A549 (cell line): ENCODE results near the gene ABCA13. TPM values are rescaled to one million over a fixed set of nuclear protein-coding genes. Genes with fewer than 3 reads are reported as not detected.
A peak's percentile ranks its signal among the peaks of the same experiment; 100 is the strongest.

Experiments
- ATAC-seq, 2 experiments: fragments of 200-7000 bp in 1 of 2; fragments of >200 bp in 1 of 2; cut with Nextera tagmentation in 1 of 2; cut with Tn5 transposase in 1 of 2; 3 replicates each; pipeline versions ENCODE4 v1.8.0 to v1.9.1; 2018 to 2020; ENCODE audit warnings: mild to moderate bottlenecking in 1 of 2, moderate library complexity in 1 of 2
- CTCF ChIA-PET: fragments of 300-600 bp; sonication (Branson Sonifier 250); formaldehyde crosslinking; extraction: SDS; loops from one replicate; lab custom pipeline; 2021; ENCODE audit warnings: antibody characterized with exemption, inconsistent platforms; lab: Yijun Ruan, JAX
- POLR2A ChIA-PET: fragments of 350-600 bp; formaldehyde crosslinking; extraction: SDS; loops from one replicate; lab custom pipeline; 2021; ENCODE audit warnings: antibody characterized with exemption, inconsistent platforms; lab: Yijun Ruan, JAX
- DNase-seq, 2 experiments: peaks; one replicate each; pipeline versions ENCODE4 v3.0.0 to v3.0.0-alpha.2; 2011 to 2016; ENCODE audit warnings: low read depth in 1 of 2, low spot score in 1 of 2
- FAIRE-seq: peaks from 2 replicates; lab custom pipeline; 2011; peaks lifted over from hg19 to GRCh38; lab: Jason Lieb, UNC
- H3K27ac ChIP-seq, 2 experiments: fragments of >200 bp; sonication (Bioruptor Twin); formaldehyde crosslinking; 3 replicates each; pipeline ENCODE4 v1.5.1; 2016 to 2017
- H3K4me1 ChIP-seq: fragments of >200 bp; sonication (Bioruptor Twin); formaldehyde crosslinking; 3 replicates; pipeline ENCODE4 v1.6.1; 2016
- H3K4me2 ChIP-seq: fragments of >200 bp; sonication (Bioruptor Twin); formaldehyde crosslinking; 3 replicates; pipeline ENCODE4 v1.6.1; 2016
- H3K4me3 ChIP-seq: fragments of >200 bp; sonication (Bioruptor Twin); formaldehyde crosslinking; 3 replicates; pipeline ENCODE4 v1.5.1; 2016
- H3K9me3 ChIP-seq: fragments of >200 bp; sonication (Bioruptor Twin); formaldehyde crosslinking; 3 replicates; pipeline ENCODE4 v1.6.1; 2016
- ATOH8 ChIP-seq: fragments of 250-450 bp; sonication (Bioruptor Pico); IDR thresholded peaks from 2 replicates; pipeline ENCODE4 v1.5.0; 2020; ENCODE audit warnings: low read depth, mild to moderate bottlenecking, moderate library complexity
- CBX2 ChIP-seq: fragments of 200-600 bp; sonication (generic); IDR thresholded peaks from 2 replicates; pipeline ENCODE4 v1.6.1; 2016; ENCODE audit warnings: low read depth, mild to moderate bottlenecking, borderline replicate concordance
- CTCF ChIP-seq: fragments of >200 bp; sonication (Bioruptor Twin); formaldehyde crosslinking; IDR thresholded peaks from 3 replicates; pipeline ENCODE4 v1.5.1; 2016
- E2F6 ChIP-seq: IDR thresholded peaks from 2 replicates; pipeline ENCODE4 v1.6.1; 2012; ENCODE audit warnings: low read depth, borderline replicate concordance
- EHMT2 ChIP-seq: fragments of 200-600 bp; sonication (generic); IDR thresholded peaks from 2 replicates; pipeline ENCODE4 v1.6.1; 2016; ENCODE audit warnings: antibody characterized with exemption, low read depth, mild to moderate bottlenecking, moderate library complexity
- ESRRA ChIP-seq: fragments of 150-350 bp; IDR thresholded peaks from 2 replicates; pipeline ENCODE4 v1.6.1; 2014; ENCODE audit warnings: mild to moderate bottlenecking, low read length, borderline replicate concordance
- FOSL2 ChIP-seq, 2 experiments: fragments of 450-650 bp in 1 of 2; fragments of >200 bp in 1 of 2; sonication (Bioruptor Twin) in 1 of 2; formaldehyde crosslinking; IDR thresholded peaks; 2 replicates each; pipeline versions ENCODE4 v1.5.0 to v1.6.1; 2016 to 2020; ENCODE audit warnings: mild to moderate bottlenecking in 1 of 2, moderate library complexity in 1 of 2
- GATA3 ChIP-seq: IDR thresholded peaks from 2 replicates; pipeline ENCODE4 v1.6.1; 2012; ENCODE audit warnings: borderline replicate concordance
- HDAC2 ChIP-seq: fragments of 200-600 bp; sonication (generic); IDR thresholded peaks from 2 replicates; pipeline ENCODE4 v1.6.1; 2016
- HOXB13 ChIP-seq: fragments of 250-450 bp; sonication (Bioruptor Pico); IDR thresholded peaks from 2 replicates; pipeline ENCODE4 v1.5.0; 2020; ENCODE audit warnings: low read depth, mild to moderate bottlenecking, moderate library complexity
- HOXB5 ChIP-seq: fragments of 250-450 bp; sonication (Bioruptor Pico); IDR thresholded peaks from 2 replicates; pipeline ENCODE4 v1.5.0; 2020; ENCODE audit warnings: mild to moderate bottlenecking, moderate library complexity
- JUN ChIP-seq, 2 experiments: fragments of >200 bp; sonication (Bioruptor Twin); formaldehyde crosslinking; IDR thresholded peaks; 2 replicates in 1 of 2; 3 replicates in 1 of 2; pipeline ENCODE4 v1.6.1; 2016 to 2017
- KDM5A ChIP-seq: fragments of 200-600 bp; sonication (generic); IDR thresholded peaks from 2 replicates; pipeline ENCODE4 v1.6.1; 2016; ENCODE audit warnings: antibody characterized with exemption, mild to moderate bottlenecking
- MYC ChIP-seq: IDR thresholded peaks from 2 replicates; pipeline ENCODE4 v1.6.1; 2012; ENCODE audit warnings: mild to moderate bottlenecking, inconsistent platforms, low read length, improper control_type of control experiment, borderline replicate concordance
- PBX3 ChIP-seq: IDR thresholded peaks from 2 replicates; pipeline ENCODE4 v1.6.1; 2012
- RAD21 ChIP-seq, 2 experiments: fragments of >200 bp in 1 of 2; sonication (Bioruptor Twin) in 1 of 2; formaldehyde crosslinking in 1 of 2; IDR thresholded peaks in 1 of 2; conservative IDR thresholded peaks in 1 of 2; 2 replicates in 1 of 2; 3 replicates in 1 of 2; pipeline ENCODE4 v1.6.1; 2012 to 2018; ENCODE audit warnings: inconsistent platforms in 1 of 2
- SMC3 ChIP-seq: fragments of >200 bp; sonication (Bioruptor Twin); formaldehyde crosslinking; IDR thresholded peaks from 3 replicates; pipeline ENCODE4 v1.6.1; 2018; ENCODE audit warnings: inconsistent platforms
- SREBF2 ChIP-seq: fragments of 450-650 bp; IDR thresholded peaks from 2 replicates; pipeline ENCODE4 v1.6.1; 2014; ENCODE audit warnings: mild to moderate bottlenecking, moderate library complexity
- TFCP2L1 ChIP-seq: fragments of 250-450 bp; sonication (Bioruptor Pico); IDR thresholded peaks from 2 replicates; pipeline ENCODE4 v1.5.0; 2021; ENCODE audit warnings: mild to moderate bottlenecking
- TP53 ChIP-seq: fragments of 250-450 bp; sonication (Bioruptor Pico); IDR thresholded peaks from 2 replicates; pipeline ENCODE4 v1.5.0; 2021; ENCODE audit warnings: mild to moderate bottlenecking, moderate library complexity
- WGBS: methylation state at CpG from one replicate; pipeline ENCODE4 v1.1.6; 2017; ENCODE audit errors: missing lambda C conversion rate; 5-methylcytosine and 5-hydroxymethylcytosine counted together
- polyA plus RNA-seq, 4 experiments: library from polyadenylated mRNA; depleted of rRNA in 3 of 4; stranded (reverse); fragments of >200 nt; fragmentation: RNase III in 1 of 4; extraction: RNeasy Plus Mini Kit Qiagen cat#74134 plus additional on column Dnase treatment in 1 of 4; gene quantifications; 2 replicates in 3 of 4; 3 replicates in 1 of 4; pipeline ENCODE4 v1.2.3, GENCODE V29; 2011 to 2017

ABCA13 gene
- polyA plus RNA-seq, 2 of the 4 experiments (the other 2 are of a cell fraction), result 0.01 TPM; not detected in 1

GRCh38 chr7:48149058-48149457 lies 22.2 kb upstream of the ABCA13 start (continued):
- TF ChIP-seq GATA3 (no peak), TFCP2L1 (CRISPR knock-in tag) (no peak), E2F6 (no peak)
- TF ChIP-seq, all 56 proteins: peak for 0

GRCh38 chr7:48150086-48150485 lies 21.2 kb upstream of the ABCA13 start:
- ChIA-PET POLR2A (no interaction called here), CTCF (interaction anchor here (2.4 kb wide), 1 partner anchor 205 kb away, joined by 7 read pairs; no protein-coding TSS in a partner anchor)
- Histone ChIP-seq H3K4me1 (peaks cover 4% of the 10 kb centered on the region; the same call in 1 of the 3 replicates), H3K4me2 (no peak overlapping the region), H3K27ac (no peak overlapping the region), H3K4me3 (no peak overlapping the region), H3K9me3 (no peaks in the 10 kb centered on the region)
- DNase-seq (no peak), FAIRE-seq (no peak), ATAC-seq (no peak)
- WGBS, result 42% methylated on average over 3 of the region's 3 CpGs
- TF ChIP-seq SREBF2 (no peak), PBX3 (no peak), FOSL2 (IDR thresholded peaks at IDR 0.05) (no peak), FOSL2 (CRISPR knock-in tag; IDR thresholded peaks at IDR 0.05) (no peak), TP53 (CRISPR knock-in tag) (no peak), JUN (IDR thresholded peaks at IDR 0.05) (no peak), KDM5A (no peak), HDAC2 (no peak)

- H3K27ac ChIP-seq, result no peak overlapping the region
These were observed 16.4 kb upstream of the ABCA13 start for GRCh38 chr7:48154792-48155413.

More at GRCh38 chr7:48154792-48155413, 16.4 kb upstream of the ABCA13 start:
- TF ChIP-seq CBX2, result no peak
- TF ChIP-seq ESRRA, result no peak
- TF ChIP-seq HOXB13 (CRISPR knock-in tag), result no peak
- TF ChIP-seq ATOH8 (CRISPR knock-in tag), result no peak
- no peak for TF ChIP-seq HDAC2
- no peak for TF ChIP-seq EHMT2
- TF ChIP-seq MYC, result no peak
- TF ChIP-seq RAD21 (conservative IDR thresholded peaks at IDR 0.05 in 1 of 2, IDR thresholded peaks at IDR 0.05 in 1 of 2), result peak; percentile 87 to 94
- peak; percentile 80 for TF ChIP-seq SMC3
- TF ChIP-seq PBX3, result no peak
- TF ChIP-seq HOXB5 (CRISPR knock-in tag), result no peak
- peak; percentile 79 for TF ChIP-seq CTCF
- ATAC-seq (peak; percentile 90 to 97), FAIRE-seq (no peak), DNase-seq (peak; percentile 48 to 66)
- peaks cover 4% of the 10 kb centered on the region; the same call in 1 of the 3 replicates for H3K4me1 ChIP-seq
- 33% methylated on average over 8 of the region's 8 CpGs for WGBS
- H3K4me2 ChIP-seq, result peak overlapping the region; percentile 35; the same call in 2 of the 3 replicates
- no peaks in the 10 kb centered on the region for H3K9me3 ChIP-seq
- POLR2A ChIA-PET, result no interaction called here
- CTCF ChIA-PET, result interaction anchor here (0.6 to 3.2 kb wide), 47 partner anchors 8 to 889 kb away, joined by 3 to 46 read pairs (median 5); partner anchors contain the start of gene PKD1L1
- H3K4me3 ChIP-seq, result no peak overlapping the region
